ENCODE data around the gene PTGR2.
"Not testable (repeated sequence)": the region's sequence is repeated elsewhere in the genome, so short reads cannot be mapped to it uniquely, and the experiment has no call there.

PTGR2 gene

GRCh38 chr14:73851567-73852382 lies at the start of gene PTGR2:
Gene PTGR2 (plus strand): TSS chr14:73851831. CDS start chr14:73858863, 7,032 bp downstream.
- peak; percentile 93 to 98 (median 96) for DNase-seq

GRCh38 chr14:73802431-73803188 lies 49.0 kb upstream of the PTGR2 start:
- DNase-seq = no peak

GRCh38 chr14:73804636-73805035 lies 47.0 kb upstream of the PTGR2 start:
- DNase-seq = no peak

GRCh38 chr14:73807457-73807856 lies 44.2 kb upstream of the PTGR2 start:
- DNase-seq = no peak

GRCh38 chr14:73809391-73809790 lies 42.2 kb upstream of the PTGR2 start:
- no peak for DNase-seq

- DNase-seq = no peak
Observed at GRCh38 chr14:73810478-73811163, 41.0 kb upstream of the PTGR2 start.

GRCh38 chr14:73811164-73811503 lies 40.5 kb upstream of the PTGR2 start:
- no peak for DNase-seq

GRCh38 chr14:73814153-73814552 lies 37.5 kb upstream of the PTGR2 start:
- DNase-seq = no peak

GRCh38 chr14:73815849-73816248 lies 35.8 kb upstream of the PTGR2 start:
- DNase-seq = no peak

GRCh38 chr14:73816393-73816816 lies 35.2 kb upstream of the PTGR2 start:
- no peak for DNase-seq

GRCh38 chr14:73817020-73817655 lies 34.5 kb upstream of the PTGR2 start:
- DNase-seq = no peak

- no peak for DNase-seq
Observed at GRCh38 chr14:73818821-73819220, 32.8 kb upstream of the PTGR2 start.

- no peak for DNase-seq
Observed at GRCh38 chr14:73820631-73821030, 31.0 kb upstream of the PTGR2 start.

GRCh38 chr14:73823339-73823885 lies 28.2 kb upstream of the PTGR2 start:
- no peak for DNase-seq

- DNase-seq = no peak
Observed at GRCh38 chr14:73824127-73824526, 27.5 kb upstream of the PTGR2 start.

GRCh38 chr14:73824536-73824935 lies 27.1 kb upstream of the PTGR2 start:
- no peak for DNase-seq

GRCh38 chr14:73825551-73826188 lies 26.0 kb upstream of the PTGR2 start:
- DNase-seq = peak; percentile 53 to 84 (median 80)

- not testable (repeated sequence) for DNase-seq
Observed at GRCh38 chr14:73827190-73827589, 24.4 kb upstream of the PTGR2 start.

GRCh38 chr14:73829071-73829470 lies 22.6 kb upstream of the PTGR2 start:
- DNase-seq = no peak

GRCh38 chr14:73829526-73830431 lies 21.9 kb upstream of the PTGR2 start:
- DNase-seq = no peak

GRCh38 chr14:73833034-73833433 lies 18.6 kb upstream of the PTGR2 start:
- no peak for DNase-seq

Measured in NCI-H1417 (cell line).